RWPE1 (cell line): ENCODE measurements around the gene TUBGCP6.

ENCODE experiments used
- CTCF ChIA-PET: fragments of 350-600 bp; sonication (Branson Sonifier 250); formaldehyde crosslinking; extraction: SDS; loops from one replicate; lab custom pipeline; 2021; lab: Yijun Ruan, JAX
- POLR2A ChIA-PET: fragments of 400-600 bp; formaldehyde crosslinking; extraction: SDS; loops from one replicate; lab custom pipeline; 2020; ENCODE audit warnings: antibody characterized with exemption; ENCODE audit not compliant: low non-redundant PET; lab: Yijun Ruan, JAX
- DNase-seq: peaks from one replicate; pipeline ENCODE4 v3.0.0; 2012; ENCODE audit warnings: low spot score
- H3K27ac ChIP-seq: fragments of 450-650 bp; 2 replicates; pipeline ENCODE4 v1.5.1; 2017
- CTCF ChIP-seq: fragments of 450-650 bp; conservative IDR thresholded peaks from 2 replicates; pipeline ENCODE4 v1.5.1; 2017; ENCODE audit warnings: low read depth, mild to moderate bottlenecking

The TUBGCP6 gene

DNA sequence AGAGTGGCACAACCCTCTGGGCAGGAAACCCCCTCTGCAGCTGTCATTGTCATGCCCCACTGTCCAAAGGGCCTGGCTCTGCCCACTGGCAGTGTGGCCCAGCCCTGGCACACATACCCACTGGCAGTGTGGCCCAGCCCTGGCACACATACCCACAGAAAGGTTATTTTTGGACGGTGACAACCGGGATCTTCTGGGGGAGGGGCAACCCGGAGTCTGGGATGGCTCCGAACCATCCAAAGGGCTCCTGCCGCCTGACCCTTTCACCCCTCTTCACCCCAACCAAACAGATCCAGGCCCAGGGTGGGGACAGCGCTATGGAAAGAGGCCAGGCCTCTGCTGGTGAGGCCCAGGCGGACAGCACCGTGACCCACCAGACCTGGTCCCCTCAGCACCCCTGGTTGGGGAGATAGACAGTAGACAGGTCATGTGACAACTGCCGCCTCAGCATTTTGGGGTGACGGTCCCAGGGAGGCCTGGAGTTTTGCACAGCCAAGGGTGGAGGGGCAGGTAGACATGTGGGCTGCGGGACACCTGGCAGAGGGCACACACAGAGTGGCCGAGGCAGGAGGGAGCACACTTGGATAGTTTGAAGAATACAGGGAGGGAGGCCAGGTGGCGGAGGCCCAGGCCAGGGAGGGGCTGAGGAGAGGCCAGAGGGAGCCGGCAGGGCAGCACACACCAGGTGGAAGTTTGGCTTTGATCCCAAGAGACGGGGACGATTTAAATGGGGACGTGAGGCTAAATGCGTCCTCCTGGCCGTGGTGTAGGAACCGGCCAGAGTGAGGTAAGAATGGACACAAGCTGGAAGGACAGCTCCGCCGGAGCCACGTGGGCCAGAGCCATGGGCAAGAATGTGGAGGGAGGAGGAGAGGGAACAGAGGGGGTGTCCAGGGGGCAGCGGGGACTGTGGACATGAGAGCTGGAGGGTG is 13.8 kb upstream of the TUBGCP6 start:
- peak overlapping the region; percentile 36; the same call in 1 of the 2 replicates for H3K27ac ChIP-seq
- no peak for DNase-seq
- CTCF ChIA-PET, result no interaction called here
- POLR2A ChIA-PET, result no interaction called here
- TF ChIP-seq CTCF, result no peak

DNA sequence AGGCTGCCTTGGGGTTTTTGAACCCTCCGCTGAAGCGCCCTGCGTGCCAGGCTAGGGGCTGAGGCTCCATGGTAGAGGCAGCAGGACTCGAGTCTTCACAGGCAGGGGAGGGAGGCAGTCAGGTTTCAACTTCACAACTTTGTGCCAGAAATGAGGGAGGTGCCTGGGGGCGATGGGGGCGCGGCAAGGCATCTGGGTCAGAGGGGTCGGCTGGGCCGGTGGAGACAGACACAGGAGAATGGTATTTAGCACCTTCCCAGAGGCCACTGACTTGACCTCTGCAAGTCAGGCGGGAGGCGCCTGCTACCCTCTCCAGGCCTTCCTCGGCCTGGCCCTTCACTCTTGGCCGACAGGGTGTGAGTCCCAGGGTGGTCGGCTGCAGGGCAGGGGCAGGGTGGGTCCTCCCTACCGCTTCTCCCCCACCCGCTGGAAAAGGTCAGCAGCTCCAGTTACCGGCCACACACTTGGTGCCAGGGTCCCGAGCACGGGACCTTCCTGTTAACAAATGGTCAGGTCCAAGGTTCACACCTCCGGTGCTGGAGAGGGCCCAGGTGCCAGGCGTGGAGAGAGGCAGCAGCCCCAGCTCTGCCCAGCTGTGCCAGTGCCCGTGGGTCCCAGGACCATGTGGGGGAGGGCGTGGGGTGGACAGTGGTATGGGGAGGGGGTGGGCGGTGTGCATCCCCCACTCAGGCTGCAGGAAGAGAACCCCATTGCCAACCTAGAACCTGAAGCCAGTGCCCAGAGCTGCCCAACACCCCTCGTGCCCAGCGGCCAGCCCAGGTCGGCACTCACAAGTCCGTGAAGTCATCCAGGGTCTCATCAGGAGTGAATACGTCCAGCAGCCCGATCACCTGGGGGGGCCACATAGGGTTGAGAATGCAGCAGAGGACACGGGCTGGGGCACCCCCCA is 12.9 kb upstream of the TUBGCP6 start:
- TF ChIP-seq CTCF, result no peak
- peak overlapping the region; percentile 36; the same call in 1 of the 2 replicates for H3K27ac ChIP-seq
- DNase-seq, result no peak
- ChIA-PET POLR2A (no interaction called here), CTCF (no interaction called here)

DNA sequence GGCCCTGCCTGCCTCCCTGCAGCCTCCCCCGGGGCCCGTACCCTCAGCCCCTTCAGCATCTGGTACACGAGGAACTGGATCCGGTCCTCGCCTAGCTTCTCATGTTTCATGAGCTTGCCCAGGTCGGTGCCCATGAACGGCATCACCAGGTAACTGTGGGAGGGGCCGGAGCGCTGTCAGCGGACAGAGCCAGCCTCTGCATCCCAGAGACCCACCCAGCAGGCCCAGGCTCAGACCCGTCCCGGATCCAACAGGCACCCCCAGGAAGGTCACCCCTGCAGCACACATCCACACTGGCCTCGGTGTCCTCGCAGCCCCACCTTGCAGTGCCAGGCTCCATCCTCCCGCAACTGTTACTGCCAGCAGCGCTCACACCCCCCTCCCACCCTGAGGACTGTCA is 12.2 kb upstream of the TUBGCP6 start:
- POLR2A ChIA-PET, result no interaction called here
- peak overlapping the region; percentile 36; the same call in 1 of the 2 replicates for H3K27ac ChIP-seq
- DNase-seq, result no peak
- CTCF ChIA-PET, result no interaction called here
- TF ChIP-seq CTCF, result no peak

GRCh38 chr22:50256258-50256862 is 11.5 kb upstream of the TUBGCP6 start:
- CTCF ChIA-PET, result interaction anchor here (0.8 kb wide), 1 partner anchor 11 kb away, joined by 4 read pairs; no protein-coding TSS in a partner anchor
- no peak overlapping the region for H3K27ac ChIP-seq
- POLR2A ChIA-PET, result no interaction called here
- no peak for TF ChIP-seq CTCF
- DNase-seq, result no peak

DNA sequence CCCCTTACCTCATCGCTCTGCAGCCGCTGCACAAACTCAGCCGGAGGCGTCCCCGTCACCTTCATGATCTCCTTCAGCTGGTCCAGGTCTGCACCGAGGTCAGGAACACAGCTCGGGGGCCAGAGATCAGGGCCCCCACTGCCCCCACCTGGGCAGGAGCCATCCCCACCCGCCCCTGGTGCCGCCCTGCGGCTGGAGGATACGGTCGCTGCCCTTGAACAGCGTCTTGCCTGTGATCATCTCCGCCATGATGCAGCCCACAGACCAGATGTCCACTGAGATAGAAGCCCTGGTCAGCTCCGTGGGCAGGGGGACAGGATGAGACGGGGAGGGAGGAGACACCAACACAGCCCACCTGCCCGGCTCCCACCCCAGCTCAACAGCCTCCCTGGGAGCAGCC is 10.8 kb upstream of the TUBGCP6 start:
- peak overlapping the region; percentile 89 for H3K27ac ChIP-seq
- CTCF ChIA-PET, result interaction anchor here (0.8 kb wide), 1 partner anchor 10 kb away, joined by 4 read pairs; no protein-coding TSS in a partner anchor
- DNase-seq, result no peak
- POLR2A ChIA-PET, result no interaction called here
- TF ChIP-seq CTCF, result no peak

DNA sequence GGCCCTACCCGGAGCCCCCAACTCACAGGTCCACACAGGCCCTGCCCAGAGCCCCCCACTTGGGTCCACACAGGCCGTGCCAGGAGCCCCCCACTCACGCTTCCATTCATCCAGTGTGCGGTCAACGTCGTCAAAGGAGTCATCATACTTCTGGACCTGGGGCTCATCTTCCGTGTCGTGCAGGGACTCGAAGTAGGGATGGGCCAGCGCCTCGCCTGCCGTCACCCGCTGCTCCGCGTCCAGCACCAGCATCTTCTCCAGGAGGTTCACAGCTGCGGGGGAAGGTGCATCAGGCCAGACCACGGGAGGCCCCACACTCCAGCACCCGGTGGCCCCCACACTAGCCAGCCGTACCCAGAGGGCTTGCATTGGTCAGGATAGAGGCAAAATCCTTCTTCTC is 10.3 kb upstream of the TUBGCP6 start:
- TF ChIP-seq CTCF, result no peak
- DNase-seq, result no peak
- peak overlapping the region; percentile 89 for H3K27ac ChIP-seq
- ChIA-PET POLR2A (no interaction called here), CTCF (no interaction called here)
